Measurements from ENCODE around the gene COL16A1. TPM values are rescaled to one million over a fixed set of nuclear protein-coding genes. Genes with fewer than 3 reads are reported as not detected.

COL16A1 gene
- polyA plus RNA-seq, 2 donors, result 12.2 to 25.2 TPM

DNA sequence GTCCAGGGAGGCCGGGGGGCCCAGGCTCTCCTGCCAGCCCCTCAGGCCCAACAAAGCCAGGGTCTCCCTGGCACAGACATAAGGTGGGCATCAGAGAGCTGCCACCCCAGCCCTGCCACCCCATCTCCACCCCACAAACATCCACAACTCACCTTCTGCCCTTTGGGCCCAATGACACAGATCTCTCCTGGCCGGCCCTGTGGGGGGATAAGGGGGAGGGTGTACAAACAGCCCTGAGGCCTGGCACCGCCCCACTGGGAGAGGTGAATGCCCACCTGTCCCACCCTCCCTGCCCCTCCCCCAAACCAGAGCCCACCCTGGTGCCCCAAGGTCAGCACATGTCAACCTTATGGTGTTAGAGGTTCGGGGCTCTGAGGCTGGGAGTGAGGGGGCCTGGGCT lies 12.4 kb downstream of the COL16A1 start:
- no peaks in the 10 kb centered on the region for H3K27me3 ChIP-seq (ENCODE audit: control insufficient read depth in 1 of 2, insufficient read depth in 2 of 2, low read length in 2 of 2)
- H3K27ac ChIP-seq (ENCODE audit: low read depth in 2 of 2, low read length in 1 of 2), result no peak overlapping the region
- 82 to 89% methylated on average over 4 of the region's 4 CpGs for WGBS, 2 donors
- H3K4me3 ChIP-seq (ENCODE audit: low read depth in 1 of 2, low read length in 2 of 2), result no peak overlapping the region
- H3K4me1 ChIP-seq (ENCODE audit: control insufficient read depth in 2 of 2, insufficient read depth in 2 of 2, low read length in 1 of 2), result peaks cover under 1 to 2% of the 10 kb centered on the region in 2 donors
- no peaks in the 10 kb centered on the region for H3K9me3 ChIP-seq (ENCODE audit: control insufficient read depth in 2 of 2, insufficient read depth in 1 of 2, low read depth in 1 of 2, low read length in 1 of 2)
- no peaks in the 10 kb centered on the region for H3K36me3 ChIP-seq (ENCODE audit: control insufficient read depth in 2 of 2, insufficient read depth in 2 of 2, low read length in 1 of 2)

DNA sequence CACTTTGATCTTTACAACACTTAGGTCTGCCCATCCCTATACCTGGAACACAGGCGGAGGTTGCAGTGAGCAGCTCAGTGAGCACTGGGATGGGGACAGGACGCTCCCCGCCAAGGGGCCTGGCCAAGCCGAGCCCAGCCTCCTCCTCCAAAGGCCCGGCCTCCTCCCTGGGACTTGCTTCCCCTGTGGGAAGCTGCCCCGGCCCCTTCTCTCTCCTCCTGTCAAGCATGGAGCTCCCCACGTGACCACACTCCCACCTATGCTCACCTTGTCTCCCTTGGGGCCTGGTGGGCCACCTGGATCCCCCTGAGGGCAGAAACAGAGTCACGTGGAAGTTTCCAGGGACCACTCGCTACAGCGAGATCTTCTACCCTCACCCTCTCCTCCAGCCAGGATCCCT lies 12.9 kb downstream of the COL16A1 start:
- Histone ChIP-seq H3K9me3 (ENCODE audit: control insufficient read depth in 2 of 2, insufficient read depth in 1 of 2, low read depth in 1 of 2, low read length in 1 of 2) (no peaks in the 10 kb centered on the region), H3K27me3 (ENCODE audit: control insufficient read depth in 1 of 2, insufficient read depth in 2 of 2, low read length in 2 of 2) (no peaks in the 10 kb centered on the region), H3K27ac (ENCODE audit: low read depth in 2 of 2, low read length in 1 of 2) (no peak overlapping the region), H3K4me1 (ENCODE audit: control insufficient read depth in 2 of 2, insufficient read depth in 2 of 2, low read length in 1 of 2) (no peaks in the 10 kb centered on the region), H3K36me3 (ENCODE audit: control insufficient read depth in 2 of 2, insufficient read depth in 2 of 2, low read length in 1 of 2) (no peaks in the 10 kb centered on the region), H3K4me3 (ENCODE audit: low read depth in 1 of 2, low read length in 2 of 2) (no peak overlapping the region)
- 89 to 91% methylated on average over 10 of the region's 10 CpGs for WGBS, 2 donors

DNA sequence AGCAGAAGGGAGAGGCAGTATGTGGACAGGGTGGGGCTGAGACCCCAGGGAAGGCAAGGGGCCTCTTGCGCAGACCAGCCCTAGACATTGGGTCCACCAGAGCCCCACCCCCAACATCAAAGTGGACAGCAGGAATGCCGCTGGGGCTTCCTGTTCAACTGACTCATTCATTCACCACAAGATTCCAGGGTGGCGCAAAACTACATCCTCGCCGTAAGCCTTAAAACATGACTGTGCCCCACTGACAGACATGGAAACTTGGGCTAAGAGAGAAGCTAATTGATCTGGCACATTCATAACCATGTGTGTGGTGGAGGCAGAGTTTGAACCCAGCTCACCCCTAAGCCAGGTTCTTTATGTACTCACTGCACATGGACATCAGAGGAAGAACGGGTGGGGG lies 14.0 kb downstream of the COL16A1 start:
- no peaks in the 10 kb centered on the region for H3K4me1 ChIP-seq (ENCODE audit: control insufficient read depth in 2 of 2, insufficient read depth in 2 of 2, low read length in 1 of 2)
- H3K36me3 ChIP-seq (ENCODE audit: control insufficient read depth in 2 of 2, insufficient read depth in 2 of 2, low read length in 1 of 2), result no peaks in the 10 kb centered on the region
- H3K27ac ChIP-seq (ENCODE audit: low read depth in 2 of 2, low read length in 1 of 2), result no peak overlapping the region
- no peaks in the 10 kb centered on the region for H3K27me3 ChIP-seq (ENCODE audit: control insufficient read depth in 1 of 2, insufficient read depth in 2 of 2, low read length in 2 of 2)
- no peak overlapping the region for H3K4me3 ChIP-seq (ENCODE audit: low read depth in 1 of 2, low read length in 2 of 2)
- 83 to 90% methylated on average over 6 of the region's 6 CpGs for WGBS, 2 donors
- H3K9me3 ChIP-seq (ENCODE audit: control insufficient read depth in 2 of 2, insufficient read depth in 1 of 2, low read depth in 1 of 2, low read length in 1 of 2), result no peaks in the 10 kb centered on the region

DNA sequence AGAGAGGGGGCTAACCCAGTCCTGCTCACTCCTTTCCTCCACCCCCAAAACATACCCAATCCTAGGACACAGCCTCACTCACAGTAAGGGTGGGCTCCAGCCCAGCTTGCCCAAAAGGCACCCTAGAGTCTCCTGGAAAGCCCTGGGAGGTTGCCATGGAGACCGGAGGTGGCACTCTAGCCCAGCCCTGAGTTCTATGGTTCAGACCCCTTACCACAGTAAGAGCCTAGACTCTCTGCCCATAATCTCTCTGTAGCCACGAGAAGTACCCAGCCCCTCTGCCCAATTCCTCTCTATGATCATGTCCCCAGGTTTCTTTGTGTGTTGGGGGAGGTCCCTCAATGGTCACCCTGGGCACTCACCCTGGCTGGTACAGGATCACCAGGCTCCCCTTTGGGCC lies 14.4 kb downstream of the COL16A1 start:
- Histone ChIP-seq H3K27ac (ENCODE audit: low read depth in 2 of 2, low read length in 1 of 2) (no peak overlapping the region), H3K27me3 (ENCODE audit: control insufficient read depth in 1 of 2, insufficient read depth in 2 of 2, low read length in 2 of 2) (no peaks in the 10 kb centered on the region), H3K36me3 (ENCODE audit: control insufficient read depth in 2 of 2, insufficient read depth in 2 of 2, low read length in 1 of 2) (no peaks in the 10 kb centered on the region), H3K4me1 (ENCODE audit: control insufficient read depth in 2 of 2, insufficient read depth in 2 of 2, low read length in 1 of 2) (no peaks in the 10 kb centered on the region), H3K9me3 (ENCODE audit: control insufficient read depth in 2 of 2, insufficient read depth in 1 of 2, low read depth in 1 of 2, low read length in 1 of 2) (no peaks in the 10 kb centered on the region), H3K4me3 (ENCODE audit: low read depth in 1 of 2, low read length in 2 of 2) (no peak overlapping the region)
- WGBS, 2 donors, result 69 to 74% methylated on average over 2 of the region's 2 CpGs

DNA sequence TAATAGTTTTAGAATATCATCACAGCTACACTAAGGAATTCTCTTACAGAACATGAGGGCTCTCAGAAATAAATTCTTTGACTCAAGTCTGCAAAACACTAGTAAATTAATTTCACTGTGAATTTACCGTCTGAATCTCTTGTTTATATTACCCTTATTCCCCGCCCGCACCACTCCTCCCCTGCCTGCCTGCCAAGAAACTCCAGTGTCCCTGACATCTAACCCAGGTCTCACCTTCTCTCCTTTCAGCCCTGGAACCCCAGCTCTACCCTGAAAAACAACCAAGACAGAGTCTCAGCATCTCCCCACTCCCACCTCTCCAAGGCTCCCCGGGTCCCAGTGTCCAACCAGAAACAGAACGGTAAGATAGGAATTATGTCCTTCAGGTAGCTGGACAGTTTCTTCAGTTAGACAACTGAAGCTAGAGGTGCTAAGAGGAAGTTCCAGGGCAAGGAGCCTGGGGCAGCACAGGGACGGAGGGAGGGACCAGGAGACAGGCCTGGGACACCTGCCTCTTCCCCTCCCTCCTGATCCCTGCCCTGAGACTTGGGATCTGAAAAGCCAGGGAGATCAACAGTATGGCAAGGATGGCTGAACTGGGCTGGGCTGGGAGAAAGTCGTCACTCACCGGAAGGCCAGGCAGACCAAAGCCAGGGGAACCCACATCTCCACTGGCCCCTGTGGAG lies 15.4 kb downstream of the COL16A1 start:
- no peaks in the 10 kb centered on the region for H3K36me3 ChIP-seq (ENCODE audit: control insufficient read depth in 2 of 2, insufficient read depth in 2 of 2, low read length in 1 of 2)
- H3K4me3 ChIP-seq (ENCODE audit: low read depth in 1 of 2, low read length in 2 of 2), result no peak overlapping the region
- H3K4me1 ChIP-seq (ENCODE audit: control insufficient read depth in 2 of 2, insufficient read depth in 2 of 2, low read length in 1 of 2), result no peaks in the 10 kb centered on the region
- no peaks in the 10 kb centered on the region for H3K27me3 ChIP-seq (ENCODE audit: control insufficient read depth in 1 of 2, insufficient read depth in 2 of 2, low read length in 2 of 2)
- H3K27ac ChIP-seq (ENCODE audit: low read depth in 2 of 2, low read length in 1 of 2), result no peak overlapping the region
- no peaks in the 10 kb centered on the region for H3K9me3 ChIP-seq (ENCODE audit: control insufficient read depth in 2 of 2, insufficient read depth in 1 of 2, low read depth in 1 of 2, low read length in 1 of 2)
- WGBS, 2 donors, result 51 to 68% methylated on average over 8 of the region's 8 CpGs

DNA sequence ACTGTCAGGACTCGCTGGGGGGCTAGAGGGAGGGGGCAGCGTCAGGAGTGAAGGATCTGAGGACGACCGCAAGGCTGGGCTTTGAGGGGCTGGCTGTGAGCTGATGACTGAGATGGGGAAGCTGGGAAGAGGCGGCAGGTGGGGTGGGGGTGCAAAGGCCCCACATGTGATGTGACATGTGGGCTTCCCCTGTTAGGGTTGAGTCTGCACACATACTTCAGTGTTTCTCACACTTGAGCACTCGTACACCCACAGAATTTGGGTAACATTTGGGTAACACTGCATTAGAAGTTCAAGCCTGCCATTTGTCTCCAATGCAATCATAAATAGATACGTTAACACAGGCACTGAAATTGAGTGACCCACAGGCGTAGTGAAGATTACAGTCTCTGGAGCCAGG lies 16.2 kb downstream of the COL16A1 start:
- no peaks in the 10 kb centered on the region for H3K27me3 ChIP-seq (ENCODE audit: control insufficient read depth in 1 of 2, insufficient read depth in 2 of 2, low read length in 2 of 2)
- WGBS, 2 donors, result 77 to 84% methylated on average over 8 of the region's 8 CpGs
- H3K4me1 ChIP-seq (ENCODE audit: control insufficient read depth in 2 of 2, insufficient read depth in 2 of 2, low read length in 1 of 2), result no peaks in the 10 kb centered on the region
- no peaks in the 10 kb centered on the region for H3K36me3 ChIP-seq (ENCODE audit: control insufficient read depth in 2 of 2, insufficient read depth in 2 of 2, low read length in 1 of 2)
- H3K4me3 ChIP-seq (ENCODE audit: low read depth in 1 of 2, low read length in 2 of 2), result no peak overlapping the region
- H3K9me3 ChIP-seq (ENCODE audit: control insufficient read depth in 2 of 2, insufficient read depth in 1 of 2, low read depth in 1 of 2, low read length in 1 of 2), result no peaks in the 10 kb centered on the region
- no peak overlapping the region for H3K27ac ChIP-seq (ENCODE audit: low read depth in 2 of 2, low read length in 1 of 2)

DNA sequence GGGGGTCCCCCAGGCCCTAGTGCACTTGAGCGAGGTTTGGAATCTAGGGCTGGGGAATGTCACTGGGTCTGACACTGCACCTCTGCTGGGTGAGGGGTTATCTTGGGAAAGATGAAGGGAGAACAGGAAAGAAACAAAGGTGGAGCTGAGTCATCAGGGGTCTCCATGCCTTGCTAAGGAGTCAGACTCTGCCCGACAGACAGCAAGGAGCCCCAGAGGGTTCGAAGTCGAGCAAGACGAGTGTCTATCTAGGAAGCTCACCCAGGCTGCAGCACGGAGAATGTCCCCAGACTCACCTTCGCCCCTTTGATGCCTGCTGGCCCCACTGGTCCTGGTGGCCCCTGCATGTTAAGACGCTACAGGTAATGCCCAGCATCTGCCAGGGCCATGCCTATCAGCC lies 18.0 kb downstream of the COL16A1 start:
- Histone ChIP-seq H3K36me3 (ENCODE audit: control insufficient read depth in 2 of 2, insufficient read depth in 2 of 2, low read length in 1 of 2) (no peaks in the 10 kb centered on the region), H3K27ac (ENCODE audit: low read depth in 2 of 2, low read length in 1 of 2) (no peak overlapping the region), H3K4me1 (ENCODE audit: control insufficient read depth in 2 of 2, insufficient read depth in 2 of 2, low read length in 1 of 2) (peaks cover 0 to 2% of the 10 kb centered on the region in 2 donors), H3K9me3 (ENCODE audit: control insufficient read depth in 2 of 2, insufficient read depth in 1 of 2, low read depth in 1 of 2, low read length in 1 of 2) (no peaks in the 10 kb centered on the region), H3K4me3 (ENCODE audit: low read depth in 1 of 2, low read length in 2 of 2) (no peak overlapping the region), H3K27me3 (ENCODE audit: control insufficient read depth in 1 of 2, insufficient read depth in 2 of 2, low read length in 2 of 2) (no peaks in the 10 kb centered on the region)
- 84 to 88% methylated on average over 8 of the region's 8 CpGs for WGBS, 2 donors

DNA sequence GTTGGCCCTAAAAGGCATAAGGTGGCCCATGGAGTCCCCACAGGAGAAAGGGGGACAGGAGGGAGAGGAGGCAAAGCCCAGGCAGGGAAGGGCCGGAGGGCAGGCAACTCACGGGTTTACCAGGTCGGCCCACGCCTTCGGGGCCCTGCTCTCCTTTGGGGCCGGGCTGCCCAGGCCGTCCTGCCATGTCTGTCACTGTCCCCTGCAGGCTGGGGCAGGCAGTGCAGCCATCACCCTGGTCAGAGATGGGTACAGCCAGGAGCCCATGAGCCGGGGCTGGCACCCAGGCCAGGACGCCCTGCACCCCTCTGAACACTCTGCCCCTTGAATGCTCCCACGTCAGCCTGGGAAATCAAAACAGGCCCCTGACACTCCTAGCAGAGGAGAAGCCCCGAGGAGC lies 19.8 kb downstream of the COL16A1 start:
- no peaks in the 10 kb centered on the region for H3K36me3 ChIP-seq (ENCODE audit: control insufficient read depth in 2 of 2, insufficient read depth in 2 of 2, low read length in 1 of 2)
- no peaks in the 10 kb centered on the region for H3K9me3 ChIP-seq (ENCODE audit: control insufficient read depth in 2 of 2, insufficient read depth in 1 of 2, low read depth in 1 of 2, low read length in 1 of 2)
- H3K4me1 ChIP-seq (ENCODE audit: control insufficient read depth in 2 of 2, insufficient read depth in 2 of 2, low read length in 1 of 2), result peaks cover 0 to 2% of the 10 kb centered on the region in 2 donors
- WGBS, 2 donors, result 69 to 82% methylated on average over 11 of the region's 11 CpGs
- H3K27ac ChIP-seq (ENCODE audit: low read depth in 2 of 2, low read length in 1 of 2), result no peak overlapping the region
- no peaks in the 10 kb centered on the region for H3K27me3 ChIP-seq (ENCODE audit: control insufficient read depth in 1 of 2, insufficient read depth in 2 of 2, low read length in 2 of 2)
- no peak overlapping the region for H3K4me3 ChIP-seq (ENCODE audit: low read depth in 1 of 2, low read length in 2 of 2)

DNA sequence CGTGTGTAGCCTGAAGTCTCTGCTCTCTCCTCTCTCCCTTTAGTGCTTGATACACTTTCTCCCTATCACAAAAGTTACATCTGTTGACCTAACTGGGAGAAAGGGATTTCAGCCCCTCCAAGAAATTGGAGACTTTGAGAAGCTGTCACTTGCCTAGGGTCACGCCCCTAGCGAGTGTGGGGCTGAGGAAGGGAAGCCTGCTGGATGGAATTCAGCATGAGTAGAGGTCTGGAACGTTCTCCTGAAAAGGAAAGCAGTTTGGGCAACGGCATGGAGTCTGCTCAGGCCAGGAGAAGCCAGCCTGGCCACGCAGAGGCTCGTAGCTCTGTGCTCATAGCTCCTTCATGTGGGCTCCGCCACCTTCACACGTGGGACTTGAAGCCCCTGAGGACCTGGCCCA lies 22.4 kb downstream of the COL16A1 start:
- no peaks in the 10 kb centered on the region for H3K9me3 ChIP-seq (ENCODE audit: control insufficient read depth in 2 of 2, insufficient read depth in 1 of 2, low read depth in 1 of 2, low read length in 1 of 2)
- peaks cover 0 to 2% of the 10 kb centered on the region in 2 donors for H3K4me1 ChIP-seq (ENCODE audit: control insufficient read depth in 2 of 2, insufficient read depth in 2 of 2, low read length in 1 of 2)
- no peaks in the 10 kb centered on the region for H3K36me3 ChIP-seq (ENCODE audit: control insufficient read depth in 2 of 2, insufficient read depth in 2 of 2, low read length in 1 of 2)
- WGBS, 2 donors, result 64 to 65% methylated on average over 9 of the region's 9 CpGs
- no peak overlapping the region for H3K27ac ChIP-seq (ENCODE audit: low read depth in 2 of 2, low read length in 1 of 2)
- H3K4me3 ChIP-seq (ENCODE audit: low read depth in 1 of 2, low read length in 2 of 2), result no peak overlapping the region
- no peaks in the 10 kb centered on the region for H3K27me3 ChIP-seq (ENCODE audit: control insufficient read depth in 1 of 2, insufficient read depth in 2 of 2, low read length in 2 of 2)

DNA sequence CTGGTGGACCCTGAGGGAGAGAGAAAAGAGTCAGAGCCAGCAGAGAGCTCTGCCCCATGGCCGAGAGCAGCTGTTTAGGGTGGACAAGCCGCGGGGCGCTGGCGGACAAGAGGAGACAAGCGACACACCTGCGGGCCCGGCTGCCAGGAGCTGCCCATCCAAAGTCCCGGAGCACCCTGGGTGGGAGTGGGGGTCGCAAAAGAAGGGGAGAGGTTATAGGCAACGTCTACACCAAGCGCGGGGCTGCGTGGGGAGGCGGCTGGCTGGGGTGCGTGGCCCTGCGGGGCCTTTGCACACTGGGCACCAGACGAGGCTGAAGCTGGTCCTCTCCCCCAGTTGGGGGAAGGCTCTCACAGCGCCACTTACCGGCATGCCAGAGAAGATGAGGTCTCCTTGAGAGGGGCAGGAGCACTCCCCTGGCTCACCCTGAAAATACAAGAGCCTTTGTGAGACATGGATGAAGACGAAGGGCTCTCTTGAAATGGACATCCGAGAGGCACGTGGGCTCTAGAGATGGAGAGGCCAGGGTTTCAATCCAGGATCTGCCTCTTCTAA lies 24.1 kb downstream of the COL16A1 start:
- Histone ChIP-seq H3K27ac (ENCODE audit: low read depth in 2 of 2, low read length in 1 of 2) (no peak overlapping the region), H3K36me3 (ENCODE audit: control insufficient read depth in 2 of 2, insufficient read depth in 2 of 2, low read length in 1 of 2) (no peaks in the 10 kb centered on the region), H3K4me3 (ENCODE audit: low read depth in 1 of 2, low read length in 2 of 2) (no peak overlapping the region), H3K9me3 (ENCODE audit: control insufficient read depth in 2 of 2, insufficient read depth in 1 of 2, low read depth in 1 of 2, low read length in 1 of 2) (no peaks in the 10 kb centered on the region), H3K27me3 (ENCODE audit: control insufficient read depth in 1 of 2, insufficient read depth in 2 of 2, low read length in 2 of 2) (no peaks in the 10 kb centered on the region), H3K4me1 (ENCODE audit: control insufficient read depth in 2 of 2, insufficient read depth in 2 of 2, low read length in 1 of 2) (peaks cover 0 to 2% of the 10 kb centered on the region in 2 donors)
- WGBS, 2 donors, result 82 to 85% methylated on average over 23 of the region's 23 CpGs
